ENCODE data around the gene ARHGEF28. TPM values are rescaled to one million over a fixed set of nuclear protein-coding genes. Genes with fewer than 3 reads are reported as not detected.

The ARHGEF28 gene
- total and polyA plus RNA-seq, 9 of the 15 experiments (the other 6 are each of a cell fraction or from before 2014, with no cell fraction given): 0.27 TPM; not detected in 8

- peaks cover 0 to 10% of the 10 kb centered on the region in 2 experiments; a peak in 1 of 5 replicates for H3K4me1 ChIP-seq (replicated peaks in 1 of 2; ENCODE audit: control insufficient read depth in 2 of 2, insufficient read depth in 2 of 2, low read length in 2 of 2)
- no TSS peak for BruUV-seq (replicated peaks)
- no peak for ATAC-seq
Measured at GRCh38 chr5:73623060-73623459, 2.9 kb upstream of the ARHGEF28 start.

GRCh38 chr5:73623901-73624404 lies 2.0 kb upstream of the ARHGEF28 start:
- Histone ChIP-seq H2AFZ (ENCODE audit: low read depth, low read length) (no peak overlapping the region), H3K36me3 (ENCODE audit: control insufficient read depth, insufficient read depth, low read length) (no peaks in the 10 kb centered on the region), H3K9me3 (replicated peaks; ENCODE audit: control insufficient read depth, insufficient read depth, low read depth, low read length) (no peaks in the 10 kb centered on the region), H3K27ac (ENCODE audit: extremely low read depth, low read depth, low read length) (no peak overlapping the region), H3K4me2 (ENCODE audit: insufficient read depth, low read length) (no peak overlapping the region), H3K27me3 (ENCODE audit: control insufficient read depth in 2 of 2, insufficient read depth in 2 of 2, low read length in 2 of 2) (peaks cover 24 to 29% of the 10 kb centered on the region in 2 experiments), H3K9ac (ENCODE audit: insufficient read depth in 1 of 2, low read depth in 2 of 2, low read length in 2 of 2) (no peak overlapping the region), H3K4me1 (replicated peaks in 1 of 2; ENCODE audit: control insufficient read depth in 2 of 2, insufficient read depth in 2 of 2, low read length in 2 of 2) (peaks cover 0 to 10% of the 10 kb centered on the region in 2 experiments; a peak in 1 of 5 replicates), H3K9me1 (ENCODE audit: control insufficient read depth, insufficient read depth, low read length) (no peaks in the 10 kb centered on the region), H3K79me2 (ENCODE audit: control insufficient read depth, insufficient read depth, low read length) (no peaks in the 10 kb centered on the region), H3K4me3 (no peak overlapping the region), H4K20me1 (replicated peaks; ENCODE audit: control insufficient read depth, insufficient read depth, low read length) (no peaks in the 10 kb centered on the region)
- no TSS peak for BruUV-seq (replicated peaks)
- POLR2A ChIA-PET: interaction anchor here (0.6 kb wide), 1 partner anchor 426 kb away, joined by 3 read pairs; no protein-coding TSS in a partner anchor
- DNase-seq (ENCODE audit: extremely low read depth in 1 of 4, low spot score in 3 of 4): no peak
- in situ Hi-C loops (cut with MboI) (no loop called here), intact Hi-C loops (cut with micrococcal nuclease) (no loop called here)
- WGBS (ENCODE audit: insufficient coverage, low coverage, missing lambda C conversion rate): 0% methylated on average over 2 of the region's 2 CpGs
- FAIRE-seq: no peak
- CTCF ChIA-PET (ENCODE audit: low intra/inter-chr PET ratio): no interaction called here
- ATAC-seq: no peak
- TF ChIP-seq EZH2 (IDR thresholded peaks at IDR 0.05; ENCODE audit: borderline replicate concordance, low read depth, low read length): no peak
- TF ChIP-seq DACH1 (IDR thresholded peaks at IDR 0.05; ENCODE audit: partially characterized antibody): no peak
- no peak for TF ChIP-seq SMAD2 (IDR thresholded peaks at IDR 0.05; ENCODE audit: low read depth, low read length)
- no peak for TF ChIP-seq DIDO1 (tag; IDR thresholded peaks at IDR 0.05; ENCODE audit: low read depth)
- no peak for TF ChIP-seq ETS2 (tag; IDR thresholded peaks at IDR 0.05; ENCODE audit: borderline replicate concordance, poor library complexity, severe bottlenecking)
- TF ChIP-seq XRCC3 (IDR thresholded peaks at IDR 0.05): no peak
- no peak for TF ChIP-seq ZNF589 (CRISPR knock-in tag; IDR thresholded peaks at IDR 0.05; ENCODE audit: low read depth)
- TF ChIP-seq RBFOX2 (IDR thresholded peaks at IDR 0.05; ENCODE audit: low read depth, low read length): no peak
- no peak for TF ChIP-seq ZNF695 (CRISPR knock-in tag; IDR thresholded peaks at IDR 0.05)
- TF ChIP-seq NR2C1 (IDR thresholded peaks at IDR 0.05): no peak
- no peak for TF ChIP-seq NR2C1 (tag; IDR thresholded peaks at IDR 0.05)
- TF ChIP-seq, protein P1, sequence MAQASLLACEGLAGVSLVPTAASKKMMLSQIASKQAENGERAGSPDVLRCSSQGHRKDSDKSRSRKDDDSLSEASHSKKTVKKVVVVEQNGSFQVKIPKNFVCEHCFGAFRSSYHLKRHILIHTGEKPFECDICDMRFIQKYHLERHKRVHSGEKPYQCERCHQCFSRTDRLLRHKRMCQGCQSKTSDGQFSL (CRISPR knock-in tag; IDR thresholded peaks at IDR 0.05): no peak
- TF ChIP-seq, protein P1 (tag; IDR thresholded peaks at IDR 0.05): no peak
- TF ChIP-seq EHMT2 (IDR thresholded peaks at IDR 0.05): no peak

More at GRCh38 chr5:73623060-73623459, 2.9 kb upstream of the ARHGEF28 start:
- no peaks in the 10 kb centered on the region for H3K79me2 ChIP-seq (ENCODE audit: control insufficient read depth, insufficient read depth, low read length)
- H3K4me2 ChIP-seq (ENCODE audit: insufficient read depth, low read length): no peak overlapping the region
- H3K9me3 ChIP-seq (replicated peaks; ENCODE audit: control insufficient read depth, insufficient read depth, low read depth, low read length): no peaks in the 10 kb centered on the region
- no peaks in the 10 kb centered on the region for H4K20me1 ChIP-seq (replicated peaks; ENCODE audit: control insufficient read depth, insufficient read depth, low read length)
- 3% methylated on average over 2 of the region's 2 CpGs for WGBS (ENCODE audit: insufficient coverage, low coverage, missing lambda C conversion rate)
- no peak overlapping the region for H3K9ac ChIP-seq (ENCODE audit: insufficient read depth in 1 of 2, low read depth in 2 of 2, low read length in 2 of 2)
- FAIRE-seq (no peak), DNase-seq (ENCODE audit: extremely low read depth in 1 of 4, low spot score in 3 of 4) (no peak)
- intact Hi-C loops (cut with micrococcal nuclease) (no loop called here), in situ Hi-C loops (cut with MboI) (no loop called here)
- no peak overlapping the region for H3K4me3 ChIP-seq
- no peaks in the 10 kb centered on the region for H3K36me3 ChIP-seq (ENCODE audit: control insufficient read depth, insufficient read depth, low read length)
- H3K9me1 ChIP-seq (ENCODE audit: control insufficient read depth, insufficient read depth, low read length): no peaks in the 10 kb centered on the region
- H2AFZ ChIP-seq (ENCODE audit: low read depth, low read length): no peak overlapping the region
- no peak overlapping the region for H3K27ac ChIP-seq (ENCODE audit: extremely low read depth, low read depth, low read length)
- CTCF ChIA-PET (ENCODE audit: low intra/inter-chr PET ratio): no interaction called here
- POLR2A ChIA-PET: no interaction called here
- peak; percentile 82 for TF ChIP-seq RBM25 (IDR thresholded peaks at IDR 0.05; ENCODE audit: low read depth, low read length, severe bottlenecking)
- TF ChIP-seq USF1 (CRISPR knock-in tag; IDR thresholded peaks at IDR 0.05): no peak
- no peak for TF ChIP-seq SMC3 (conservative IDR thresholded peaks at IDR 0.05; ENCODE audit: insufficient read depth, low read depth, low read length)
- H3K27me3 ChIP-seq (ENCODE audit: control insufficient read depth in 2 of 2, insufficient read depth in 2 of 2, low read length in 2 of 2): peaks cover 25 to 29% of the 10 kb centered on the region in 2 experiments
